ENCODE results near the gene NUBPL.

The NUBPL gene

DNA sequence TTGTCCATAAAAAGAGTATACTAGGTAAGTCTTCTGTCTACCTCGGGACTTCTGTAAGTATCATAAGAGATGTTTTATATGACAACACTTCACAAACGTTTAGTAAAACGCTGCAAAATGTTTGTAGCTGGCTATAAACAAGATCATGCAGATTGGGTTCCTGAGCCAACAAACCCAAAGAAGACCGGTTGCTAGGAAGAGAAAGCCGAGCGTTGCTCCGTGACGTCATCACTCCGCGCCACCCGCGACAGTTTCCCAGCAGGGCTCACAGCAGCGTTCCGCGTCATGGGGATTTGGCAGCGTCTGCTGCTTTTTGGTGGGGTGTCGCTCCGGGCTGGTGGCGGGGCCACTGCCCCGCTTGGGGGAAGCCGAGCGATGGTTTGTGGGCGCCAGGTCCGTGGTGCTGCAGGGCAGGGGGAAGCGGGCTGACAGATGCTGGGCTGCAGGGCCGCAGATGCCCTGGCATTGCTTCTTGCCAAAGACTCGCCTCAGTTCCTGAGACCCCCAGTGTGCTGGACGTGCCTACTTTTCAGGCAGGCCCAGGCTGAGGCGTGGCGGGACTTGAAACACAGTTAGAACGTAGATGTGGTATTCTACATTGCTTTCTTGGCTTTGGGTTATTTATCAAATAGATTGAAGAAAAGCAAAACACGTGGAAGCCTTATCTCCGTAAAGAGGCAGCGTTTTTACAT lies at the start of gene NUBPL:
Gene NUBPL, plus strand, starts transcription at position 250 of the 692 bp plus-strand sequence. Its CDS starts 36 bp downstream, at position 286.
- DNase-seq (ENCODE audit: low read depth) = peak; percentile 97
- TF ChIP-seq, protein P1, sequence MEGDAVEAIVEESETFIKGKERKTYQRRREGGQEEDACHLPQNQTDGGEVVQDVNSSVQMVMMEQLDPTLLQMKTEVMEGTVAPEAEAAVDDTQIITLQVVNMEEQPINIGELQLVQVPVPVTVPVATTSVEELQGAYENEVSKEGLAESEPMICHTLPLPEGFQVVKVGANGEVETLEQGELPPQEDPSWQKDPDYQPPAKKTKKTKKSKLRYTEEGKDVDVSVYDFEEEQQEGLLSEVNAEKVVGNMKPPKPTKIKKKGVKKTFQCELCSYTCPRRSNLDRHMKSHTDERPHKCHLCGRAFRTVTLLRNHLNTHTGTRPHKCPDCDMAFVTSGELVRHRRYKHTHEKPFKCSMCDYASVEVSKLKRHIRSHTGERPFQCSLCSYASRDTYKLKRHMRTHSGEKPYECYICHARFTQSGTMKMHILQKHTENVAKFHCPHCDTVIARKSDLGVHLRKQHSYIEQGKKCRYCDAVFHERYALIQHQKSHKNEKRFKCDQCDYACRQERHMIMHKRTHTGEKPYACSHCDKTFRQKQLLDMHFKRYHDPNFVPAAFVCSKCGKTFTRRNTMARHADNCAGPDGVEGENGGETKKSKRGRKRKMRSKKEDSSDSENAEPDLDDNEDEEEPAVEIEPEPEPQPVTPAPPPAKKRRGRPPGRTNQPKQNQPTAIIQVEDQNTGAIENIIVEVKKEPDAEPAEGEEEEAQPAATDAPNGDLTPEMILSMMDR (IDR thresholded peaks at IDR 0.05; ENCODE audit: insufficient read depth, low read depth, low read length, missing control alignments) = no peak
- peak within 1 kb of the TSS; percentile 76 for H3K4me3 ChIP-seq (ENCODE audit: low read depth, low read length)

DNA sequence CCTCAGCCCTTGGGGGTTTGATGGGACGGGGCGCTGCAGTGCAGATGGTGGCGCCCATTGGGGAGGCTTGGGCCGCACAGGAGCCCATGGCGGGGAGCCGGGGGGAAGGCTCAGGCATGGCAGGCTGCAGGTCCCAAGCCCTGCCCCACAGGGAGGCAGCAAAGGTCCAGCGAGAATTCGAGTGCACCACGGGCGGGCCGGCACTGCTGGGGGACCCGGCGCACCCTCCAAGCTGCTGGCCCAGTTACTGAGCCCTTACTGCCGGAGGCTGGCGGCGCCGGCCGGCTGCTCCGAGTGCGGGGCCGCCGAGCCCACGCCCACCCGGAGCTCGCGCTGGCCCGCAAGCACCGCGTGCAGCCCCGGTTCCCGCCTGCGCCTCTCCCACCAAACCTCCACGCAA lies 34.1 kb upstream of the NUBPL start:
- TF ChIP-seq, protein P1 (IDR thresholded peaks at IDR 0.05; ENCODE audit: insufficient read depth, low read depth, low read length, missing control alignments) = no peak
- DNase-seq (ENCODE audit: low read depth) = no peak
- H3K4me3 ChIP-seq (ENCODE audit: low read depth, low read length) = no peak overlapping the region

DNA sequence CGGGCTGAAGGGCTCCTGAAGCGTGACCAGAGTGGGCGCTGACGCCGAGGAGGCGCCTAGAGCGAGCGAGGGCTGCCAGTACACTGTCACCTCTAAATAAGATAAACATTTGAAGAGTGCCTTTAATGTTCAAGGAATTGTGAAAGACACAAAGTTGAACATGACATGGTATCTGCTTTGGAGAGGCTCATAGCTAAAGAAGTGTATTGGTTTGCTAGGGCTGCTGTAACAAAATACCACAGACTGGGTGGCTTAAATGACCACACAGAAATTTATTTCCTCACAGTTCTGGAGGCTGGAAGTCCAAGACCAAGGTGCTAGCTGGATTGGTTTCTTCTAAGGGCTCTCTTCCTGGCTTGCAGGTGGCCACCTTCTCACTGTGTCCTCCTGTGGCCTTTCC lies 33.7 kb upstream of the NUBPL start:
- TF ChIP-seq, protein P1 (IDR thresholded peaks at IDR 0.05; ENCODE audit: insufficient read depth, low read depth, low read length, missing control alignments) = no peak
- no peak for DNase-seq (ENCODE audit: low read depth)
- no peak overlapping the region for H3K4me3 ChIP-seq (ENCODE audit: low read depth, low read length)

- TF ChIP-seq, protein P1 (IDR thresholded peaks at IDR 0.05; ENCODE audit: insufficient read depth, low read depth, low read length, missing control alignments) = no peak
Measured at GRCh38 chr14:31529053-31529452, 32.2 kb upstream of the NUBPL start.

DNA sequence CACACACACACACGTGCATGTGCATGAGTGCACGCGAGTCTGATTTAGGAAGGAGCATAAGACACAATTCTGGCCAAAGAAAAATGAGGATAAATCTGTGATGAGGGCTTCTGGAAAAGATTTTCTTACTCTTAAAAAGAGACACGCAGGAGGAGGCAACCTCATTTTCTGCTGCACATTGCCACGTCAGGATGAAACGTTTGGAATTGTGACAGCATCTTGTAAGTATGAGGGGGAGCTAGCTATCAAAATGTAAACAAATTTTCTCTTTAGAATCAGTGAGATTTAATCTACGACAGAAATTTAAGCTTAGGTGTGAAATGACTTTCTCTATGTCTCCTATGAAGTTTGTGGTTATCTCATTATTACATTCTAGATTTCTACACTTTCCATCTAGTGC lies 31.1 kb upstream of the NUBPL start:
- DNase-seq (ENCODE audit: low read depth) = no peak
- no peak overlapping the region for H3K4me3 ChIP-seq (ENCODE audit: low read depth, low read length)
- TF ChIP-seq, protein P1 (IDR thresholded peaks at IDR 0.05; ENCODE audit: insufficient read depth, low read depth, low read length, missing control alignments) = no peak

More at GRCh38 chr14:31529053-31529452, 32.2 kb upstream of the NUBPL start:
- H3K4me3 ChIP-seq (ENCODE audit: low read depth, low read length) = no peak overlapping the region
- DNase-seq (ENCODE audit: low read depth) = no peak

- H3K4me3 ChIP-seq (ENCODE audit: low read depth, low read length) = no peak overlapping the region
- no peak for DNase-seq (ENCODE audit: low read depth)
- TF ChIP-seq, protein P1 (IDR thresholded peaks at IDR 0.05; ENCODE audit: insufficient read depth, low read depth, low read length, missing control alignments) = no peak
Measured at GRCh38 chr14:31536201-31536960, 24.8 kb upstream of the NUBPL start.
